Measurements from ENCODE around the gene OGN. TPM values are rescaled to one million over a fixed set of nuclear protein-coding genes. Genes with fewer than 3 reads are reported as not detected.
"Not testable (repeated sequence)": the region's sequence is repeated elsewhere in the genome, so short reads cannot be mapped to it uniquely, and the experiment has no call there.

The OGN gene
- total RNA-seq, 4 donors from 2014 or later: 12.9 to 101 (median 30.2) TPM

DNA sequence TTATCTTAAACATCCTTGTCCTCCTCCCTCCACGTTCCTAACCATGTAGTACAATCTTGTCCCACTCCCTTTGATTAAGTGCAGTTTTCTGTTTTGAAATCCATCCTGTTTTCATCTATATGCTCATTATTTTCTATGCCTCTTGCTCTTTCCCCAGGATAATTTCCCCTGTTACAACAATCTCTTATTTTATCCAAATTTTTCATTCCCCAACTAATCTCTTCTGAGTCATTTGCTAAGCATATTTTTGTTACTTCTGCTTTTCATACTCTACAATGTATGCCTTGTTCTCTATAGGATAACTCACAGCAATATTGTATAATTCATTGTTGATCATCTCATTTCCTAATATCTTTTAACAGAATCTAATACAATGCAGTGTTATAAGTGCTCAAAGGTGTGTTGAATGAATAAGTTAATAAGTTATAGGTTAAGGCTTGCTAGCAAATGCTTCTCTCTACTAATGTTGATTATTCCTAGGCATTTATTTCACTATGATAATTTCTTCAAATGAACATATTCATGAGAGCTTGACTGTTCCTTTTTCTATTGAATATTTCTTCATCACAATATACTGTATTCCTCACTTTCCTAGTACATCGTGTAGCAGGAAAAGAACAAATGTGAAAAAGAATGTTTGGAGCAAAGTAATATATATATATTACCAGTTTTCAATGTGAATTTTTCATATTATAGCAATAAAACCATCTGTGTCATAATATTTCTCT lies 18.4 kb upstream of the OGN start:
- Histone ChIP-seq H3K27me3 (no peaks in the 10 kb centered on the region), H3K9me3 (no peaks in the 10 kb centered on the region), H3K4me1 (peaks cover 7 to 36% (median 19%) of the 10 kb centered on the region in 3 donors), H3K36me3 (no peaks in the 10 kb centered on the region), H3K27ac (no peak overlapping the region), H3K4me3 (peak overlapping the region; percentile 21 to 35)
- WGBS, 2 donors (ENCODE audit: low coverage in 1 of 2): 55 to 60% methylated on average over 2 of the region's 2 CpGs
- no peak for TF ChIP-seq POLR2A (IDR thresholded peaks at IDR 0.05)
- no peak for TF ChIP-seq CTCF (IDR thresholded peaks at IDR 0.05)
- TF ChIP-seq POLR2AphosphoS5 (IDR thresholded peaks at IDR 0.05): no peak
- TF ChIP-seq EP300 (IDR thresholded peaks at IDR 0.05): no peak
- no peak for ATAC-seq

GRCh38 chr9:92414566-92414965 lies 10.2 kb upstream of the OGN start:
- no peak for ATAC-seq
- H3K4me1 ChIP-seq: peaks cover 0 to 8% (median 0%) of the 10 kb centered on the region in 3 donors
- H3K4me3 ChIP-seq: no peak overlapping the region
- TF ChIP-seq POLR2AphosphoS5 (IDR thresholded peaks at IDR 0.05): no peak
- TF ChIP-seq POLR2A (IDR thresholded peaks at IDR 0.05): no peak
- TF ChIP-seq EP300 (IDR thresholded peaks at IDR 0.05): no peak
- TF ChIP-seq CTCF (IDR thresholded peaks at IDR 0.05): no peak
- no peaks in the 10 kb centered on the region for H3K9me3 ChIP-seq
- H3K36me3 ChIP-seq: no peaks in the 10 kb centered on the region
- WGBS, 2 donors (ENCODE audit: low coverage in 1 of 2): 19 to 32% methylated on average over 1 of the region's 1 CpG
- H3K27ac ChIP-seq: no peak overlapping the region
- H3K27me3 ChIP-seq: no peaks in the 10 kb centered on the region

GRCh38 chr9:92411157-92411556 lies 6.8 kb upstream of the OGN start:
- H3K36me3 ChIP-seq, H3K4me3 ChIP-seq, H3K9me3 ChIP-seq, H3K27me3 ChIP-seq, ATAC-seq: not testable (repeated sequence)
- 73 to 81% methylated on average over 4 of the region's 4 CpGs for WGBS, 2 donors (ENCODE audit: low coverage in 1 of 2)
- Histone ChIP-seq H3K4me1 (peaks cover 0 to 18% (median 0%) of the 10 kb centered on the region in 3 donors), H3K27ac (peak overlapping the region in 1 of 4 donors; percentile 22)

- Histone ChIP-seq H3K27ac (no peak overlapping the region), H3K36me3 (no peaks in the 10 kb centered on the region), H3K9me3 (no peaks in the 10 kb centered on the region), H3K27me3 (no peaks in the 10 kb centered on the region), H3K4me3 (no peak overlapping the region), H3K4me1 (peaks cover 0 to 41% (median 0%) of the 10 kb centered on the region in 3 donors)
- ATAC-seq: no peak
- WGBS, 2 donors (ENCODE audit: low coverage in 1 of 2): 100% methylated on average over 1 of the region's 2 CpGs
- TF ChIP-seq CTCF (IDR thresholded peaks at IDR 0.05) (no peak), EP300 (IDR thresholded peaks at IDR 0.05) (no peak), POLR2AphosphoS5 (IDR thresholded peaks at IDR 0.05) (no peak), POLR2A (IDR thresholded peaks at IDR 0.05) (no peak)
These were observed 4.5 kb upstream of the OGN start for GRCh38 chr9:92408747-92409478.

DNA sequence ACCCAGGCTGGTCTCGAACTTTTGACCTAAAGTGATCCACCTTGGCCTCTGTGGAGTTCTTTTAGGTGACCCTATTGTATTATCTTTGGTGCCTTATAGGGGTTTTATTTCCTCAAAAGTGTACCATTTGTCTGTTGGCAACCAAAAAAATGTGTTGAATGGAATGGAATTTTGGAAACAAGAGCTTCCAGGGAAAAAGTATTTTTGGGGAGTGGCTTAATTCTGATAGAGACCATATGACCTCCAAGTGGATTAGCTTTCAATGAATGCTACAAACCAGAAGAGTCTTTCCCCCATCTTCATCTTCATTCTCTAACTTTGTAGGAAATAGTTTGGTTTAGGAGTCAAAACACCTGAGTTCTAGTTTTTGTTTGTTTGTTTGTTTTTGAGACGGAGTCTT lies 3.4 kb upstream of the OGN start:
- no peak for TF ChIP-seq EP300 (IDR thresholded peaks at IDR 0.05)
- TF ChIP-seq POLR2A (IDR thresholded peaks at IDR 0.05): no peak
- H3K4me1 ChIP-seq: peaks cover 0 to 52% (median 0%) of the 10 kb centered on the region in 3 donors
- H3K4me3 ChIP-seq: no peak overlapping the region
- peak overlapping the region in 1 of 4 donors; percentile 62 for H3K27ac ChIP-seq
- H3K9me3 ChIP-seq: no peaks in the 10 kb centered on the region
- H3K27me3 ChIP-seq: no peaks in the 10 kb centered on the region
- no peak for ATAC-seq
- H3K36me3 ChIP-seq: no peaks in the 10 kb centered on the region
- WGBS, 2 donors (ENCODE audit: low coverage in 1 of 2): 95 to 100% methylated on average over 1 to 2 of the region's 2 CpGs
